Lung (tissue), 12 donors: Measurements from ENCODE around the gene ERICH2. TPM values are rescaled to one million over a fixed set of nuclear protein-coding genes. Genes with fewer than 3 reads are reported as not detected.

Source experiments
- ATAC-seq: fragments of 200-7000 bp; cut with Tn5 transposase; one replicate; pipeline ENCODE4 v1.9.1; 2020; ENCODE audit warnings: moderate number of reproducible peaks; ENCODE audit not compliant: insufficient read depth, low FRiP score
- DNase-seq, 3 donors: peaks; one replicate each; pipeline ENCODE4 v3.0.0-alpha.2; 2013 to 2017
- H3K27ac ChIP-seq, 2 donors: one replicate each; pipeline ENCODE4 v1.5.1; 2013; ENCODE audit warnings: mild to moderate bottlenecking in 2 of 2, moderate library complexity in 2 of 2, control low read depth in 1 of 2, inconsistent platforms in 1 of 2, low read depth in 1 of 2, low read length in 1 of 2
- H3K27me3 ChIP-seq, 3 donors: one replicate each; pipeline ENCODE4 v1.5.1; 2013; ENCODE audit warnings: low read length in 2 of 3; ENCODE audit not compliant: control insufficient read depth in 3 of 3, insufficient read depth in 3 of 3
- H3K36me3 ChIP-seq, 4 donors: one replicate each; pipeline ENCODE4 v1.5.1; 2013; ENCODE audit warnings: low read length in 4 of 4, mild to moderate bottlenecking in 1 of 4, moderate library complexity in 1 of 4; ENCODE audit not compliant: control insufficient read depth in 4 of 4, insufficient read depth in 4 of 4
- H3K4me1 ChIP-seq, 5 donors: one replicate each; pipeline ENCODE4 v1.5.1; 2013; ENCODE audit warnings: low read length in 5 of 5, mild to moderate bottlenecking in 2 of 5, moderate library complexity in 1 of 5; ENCODE audit not compliant: control insufficient read depth in 5 of 5, insufficient read depth in 5 of 5
- H3K4me3 ChIP-seq: one replicate; pipeline ENCODE4 v1.5.1; 2013; ENCODE audit warnings: mild to moderate bottlenecking, control low read depth, moderate library complexity
- H3K9ac ChIP-seq, 2 donors: one replicate each; pipeline ENCODE4 v1.5.1; 2013; ENCODE audit warnings: low read length in 2 of 2, control low read depth in 1 of 2; ENCODE audit not compliant: insufficient read depth in 1 of 2
- H3K9me3 ChIP-seq, 4 donors: one replicate each; pipeline ENCODE4 v1.5.1; 2013; ENCODE audit warnings: low read length in 3 of 4, mild to moderate bottlenecking in 1 of 4, moderate library complexity in 1 of 4; ENCODE audit not compliant: control insufficient read depth in 4 of 4, insufficient read depth in 3 of 4
- WGBS, 2 donors: extraction: QIAGEN DNeasy Blood & Tissue Kit; methylation state at CpG; one replicate each; pipeline ENCODE4 v1.1.7; 2013; 5-methylcytosine and 5-hydroxymethylcytosine counted together
- polyA plus RNA-seq, 2 donors: library from polyadenylated mRNA; stranded (reverse); fragments of 200-250 nt; gene quantifications; one replicate each; pipeline ENCODE4 v1.2.1, GENCODE V29; 2013
- total RNA-seq, 2 donors: library from RNA; depleted of rRNA in 1 of 2; stranded (reverse); fragments of >200 nt in 1 of 2; gene quantifications; one replicate each; pipeline ENCODE4 v1.2.1, GENCODE V29; 2014 to 2021
- TF ChIP-seq, protein P1 (sequence below): IDR thresholded peaks from 2 replicates; pipeline ENCODE4 v1.5.1; 2012; ENCODE audit warnings: mild to moderate bottlenecking; ENCODE audit errors: control extremely low read depth, extremely low read depth
- donor health status: control.
- donor health status: control.
- donor health status: Bipolar disorder and iron deficiency.
- donor health status: healthy.
- donor health status: DM: yes; HTN: yes; CAD: no.

Gene ERICH2
- total and polyA plus RNA-seq, 4 donors = 4.6 to 34.9 (median 11.3) TPM

DNA sequence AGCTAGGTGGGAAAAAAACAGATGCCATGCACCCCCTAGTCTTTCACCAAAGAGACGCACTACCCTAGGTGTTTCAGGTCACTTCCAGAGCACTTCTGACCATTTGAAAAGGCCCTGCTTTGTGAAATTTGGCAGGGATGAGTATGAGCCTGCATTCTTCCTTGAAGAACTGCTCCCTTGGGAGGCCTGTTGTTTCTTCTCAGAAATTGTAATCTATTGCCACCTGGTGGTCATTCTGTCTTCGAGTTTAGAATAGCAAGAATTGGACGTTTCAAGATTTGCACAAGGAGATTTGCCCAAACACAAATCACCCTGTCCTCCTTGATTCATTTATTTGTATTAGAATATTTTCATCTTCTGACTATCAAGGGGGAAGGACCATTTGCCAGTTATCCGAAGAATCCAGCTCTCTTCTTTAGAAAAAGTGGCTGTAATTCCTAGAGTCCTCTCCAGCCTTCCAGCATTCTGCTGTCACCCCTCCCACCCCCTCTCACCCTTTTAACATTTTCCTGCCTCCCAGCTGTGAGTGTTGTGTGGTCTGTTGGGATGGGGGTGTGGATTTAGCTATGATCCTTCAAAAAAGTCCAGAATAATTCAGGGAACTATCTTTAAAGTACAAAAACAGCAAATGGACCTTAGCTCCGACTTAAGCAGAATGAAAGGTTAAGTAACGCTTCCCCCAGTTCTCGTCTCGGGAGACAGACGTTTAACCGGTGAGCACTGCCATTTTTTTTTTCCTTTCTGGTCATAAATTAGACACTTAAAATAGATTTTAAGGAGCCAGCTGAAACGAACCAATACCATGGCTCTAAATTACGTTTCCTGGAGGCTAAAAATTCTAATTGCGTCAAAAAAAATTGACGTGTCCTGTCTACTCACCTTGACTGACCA, 42.8 kb downstream of the ERICH2 start:
- no peak for ATAC-seq
- Histone ChIP-seq H3K27me3 (peaks cover 5 to 51% (median 42%) of the 10 kb centered on the region in 3 donors), H3K4me1 (peaks cover 0 to 21% (median 14%) of the 10 kb centered on the region in 5 donors), H3K9ac (no peak overlapping the region), H3K36me3 (no peaks in the 10 kb centered on the region), H3K27ac (no peak overlapping the region), H3K9me3 (no peaks in the 10 kb centered on the region), H3K4me3 (no peak overlapping the region)
- WGBS, 2 donors = 5 to 6% methylated on average over 14 of the region's 14 CpGs
- peak; percentile 56 to 93 (median 90) for DNase-seq
- TF ChIP-seq, protein P1, sequence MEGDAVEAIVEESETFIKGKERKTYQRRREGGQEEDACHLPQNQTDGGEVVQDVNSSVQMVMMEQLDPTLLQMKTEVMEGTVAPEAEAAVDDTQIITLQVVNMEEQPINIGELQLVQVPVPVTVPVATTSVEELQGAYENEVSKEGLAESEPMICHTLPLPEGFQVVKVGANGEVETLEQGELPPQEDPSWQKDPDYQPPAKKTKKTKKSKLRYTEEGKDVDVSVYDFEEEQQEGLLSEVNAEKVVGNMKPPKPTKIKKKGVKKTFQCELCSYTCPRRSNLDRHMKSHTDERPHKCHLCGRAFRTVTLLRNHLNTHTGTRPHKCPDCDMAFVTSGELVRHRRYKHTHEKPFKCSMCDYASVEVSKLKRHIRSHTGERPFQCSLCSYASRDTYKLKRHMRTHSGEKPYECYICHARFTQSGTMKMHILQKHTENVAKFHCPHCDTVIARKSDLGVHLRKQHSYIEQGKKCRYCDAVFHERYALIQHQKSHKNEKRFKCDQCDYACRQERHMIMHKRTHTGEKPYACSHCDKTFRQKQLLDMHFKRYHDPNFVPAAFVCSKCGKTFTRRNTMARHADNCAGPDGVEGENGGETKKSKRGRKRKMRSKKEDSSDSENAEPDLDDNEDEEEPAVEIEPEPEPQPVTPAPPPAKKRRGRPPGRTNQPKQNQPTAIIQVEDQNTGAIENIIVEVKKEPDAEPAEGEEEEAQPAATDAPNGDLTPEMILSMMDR = peak; percentile 72

DNA sequence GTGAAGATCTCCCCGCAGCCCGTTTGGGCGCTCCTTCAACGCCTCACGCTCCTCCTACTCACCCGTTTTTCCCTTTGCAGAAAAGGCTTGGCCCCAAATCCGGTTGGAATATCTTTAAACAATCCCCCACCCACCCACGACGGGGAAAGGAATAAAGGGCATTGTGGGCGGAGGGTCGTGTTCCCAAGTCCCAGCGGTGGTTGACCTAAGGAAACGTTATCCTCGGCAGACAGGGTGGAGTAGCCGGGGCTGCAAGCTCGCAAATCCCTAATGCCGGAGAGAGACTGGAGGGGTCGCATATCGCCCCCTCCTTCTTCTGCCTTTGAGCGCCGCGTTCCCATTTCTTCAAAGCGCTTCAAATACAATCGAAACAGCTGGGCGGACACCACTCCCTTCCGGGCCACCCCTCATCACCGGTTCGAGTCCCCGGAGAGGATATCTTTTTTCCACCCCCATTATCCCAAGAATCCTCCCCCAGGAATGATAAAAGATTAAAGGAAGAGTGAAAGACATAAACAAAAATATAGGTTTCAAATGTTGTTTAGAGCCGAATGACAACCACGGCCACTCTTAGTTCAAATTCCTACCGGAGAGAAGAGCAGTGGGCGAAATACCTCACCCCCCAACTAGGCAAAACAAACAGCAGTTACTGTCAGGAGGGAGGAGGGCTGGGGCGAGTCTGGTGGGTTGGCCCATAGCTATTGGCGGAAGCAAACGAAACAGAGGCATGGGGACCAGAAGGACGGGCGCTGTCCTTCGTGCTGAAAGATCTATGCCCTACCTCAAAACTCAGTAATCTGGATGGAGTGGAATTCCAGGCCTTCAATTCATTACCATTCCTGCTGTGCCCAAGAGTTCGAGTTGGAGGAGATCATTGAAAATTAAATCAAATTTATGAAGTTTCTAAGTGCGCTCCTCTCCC, 43.7 kb downstream of the ERICH2 start:
- 6 to 7% methylated on average over 40 to 41 of the region's 41 CpGs for WGBS, 2 donors
- no peak overlapping the region for H3K4me3 ChIP-seq
- no peak overlapping the region for H3K9ac ChIP-seq
- TF ChIP-seq, protein P1 = no peak
- DNase-seq (peak; percentile 76 to 87 (median 80)), ATAC-seq (no peak)
- H3K27ac ChIP-seq = no peak overlapping the region
- no peaks in the 10 kb centered on the region for H3K9me3 ChIP-seq
- H3K36me3 ChIP-seq = no peaks in the 10 kb centered on the region
- peaks cover 5 to 61% (median 51%) of the 10 kb centered on the region in 3 donors for H3K27me3 ChIP-seq
- H3K4me1 ChIP-seq = peaks cover 0 to 21% (median 14%) of the 10 kb centered on the region in 5 donors

DNA sequence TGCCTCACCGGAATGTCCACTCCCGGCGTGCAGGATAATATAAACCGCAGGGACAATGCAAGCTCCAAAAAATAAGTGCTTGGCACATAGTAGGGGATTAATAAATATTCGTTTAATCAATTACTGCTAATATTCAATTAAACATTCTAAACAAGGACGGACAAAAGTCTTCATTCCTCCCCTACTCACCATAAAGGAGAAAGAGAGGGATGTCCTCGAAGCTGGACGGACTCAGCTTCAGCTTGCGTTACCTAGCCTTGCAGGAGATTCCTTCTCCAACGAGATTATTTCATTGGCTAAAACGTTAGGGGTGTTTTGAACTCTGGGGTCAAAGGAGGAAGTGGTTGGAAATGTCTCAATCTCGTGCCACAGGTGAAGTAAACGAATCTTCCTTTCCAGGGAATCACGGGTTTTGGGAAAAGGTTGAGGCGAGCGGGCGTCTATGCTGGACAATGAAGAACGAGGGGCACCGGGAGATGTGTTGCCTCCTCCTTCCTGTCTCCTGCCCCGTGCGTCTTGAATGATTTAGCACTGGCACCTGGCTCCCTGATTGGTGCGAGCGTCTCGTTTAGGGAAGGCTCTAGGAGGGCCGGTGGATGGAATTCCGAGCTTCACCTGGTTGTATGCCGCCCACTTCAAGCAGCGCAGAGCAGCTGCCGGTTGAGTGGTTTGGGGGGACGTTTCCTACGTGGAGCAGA, 44.5 kb downstream of the ERICH2 start:
- Histone ChIP-seq H3K9me3 (no peaks in the 10 kb centered on the region), H3K27me3 (peaks cover 5 to 69% (median 59%) of the 10 kb centered on the region in 3 donors), H3K27ac (no peak overlapping the region), H3K4me1 (peaks cover 0 to 21% (median 16%) of the 10 kb centered on the region in 5 donors), H3K9ac (no peak overlapping the region), H3K36me3 (no peaks in the 10 kb centered on the region), H3K4me3 (no peak overlapping the region)
- 12% methylated on average over 31 of the region's 31 CpGs for WGBS, 2 donors
- no peak for DNase-seq
- TF ChIP-seq, protein P1 = no peak
- ATAC-seq = no peak
